HCT116 (cell line): ENCODE results near the gene SERP1. TPM values are rescaled to one million over a fixed set of nuclear protein-coding genes. Genes with fewer than 3 reads are reported as not detected.

Experiments
- ATAC-seq: fragments of 200-7000 bp; cut with Tn5 transposase; 2 replicates; pipeline ENCODE4 v1.9.1; 2020; ENCODE audit warnings: mild to moderate bottlenecking, moderate library complexity
- BruUV-seq: library from RNA; stranded (reverse); fragments of 400-500 nt; replicated peaks from 2 replicates; lab custom pipeline; 2021; lab: Mats Ljungman, UMichigan
- CTCF ChIA-PET: fragments of 300-600 bp; sonication (Branson Sonifier 250); formaldehyde crosslinking; loops from one replicate; lab custom pipeline; 2021; ENCODE audit warnings: antibody characterized with exemption; lab: Charles Lee
- POLR2A ChIA-PET: fragments of 300-600, 350-600 bp; sonication (Branson Sonifier 250); formaldehyde crosslinking; loops from one replicate; lab custom pipeline; 2021; ENCODE audit warnings: antibody characterized with exemption; lab: Charles Lee
- RAD21 ChIA-PET, 2 experiments: fragments of 300-600 bp; sonication (Branson Sonifier 250); formaldehyde crosslinking; loops; one replicate each; lab custom pipeline; 2023; ENCODE audit warnings: low total read pairs in 2 of 2; ENCODE audit not compliant: uncharacterized antibody in 2 of 2, unreplicated experiment in 2 of 2, low non-redundant PET in 1 of 2; lab: Charles Lee
- DNase-seq: peaks from one replicate; pipeline ENCODE4 v3.0.0-alpha.2; 2010; ENCODE audit warnings: low read depth, low spot score
- H2AFZ ChIP-seq: fragments of 200-600 bp; shearing (Covaris generic), sonication (generic); 2 replicates; pipeline ENCODE4 v1.6.1; 2017; ENCODE audit warnings: low read depth, mixed run types, mixed read lengths, antibody characterized with exemption, low read length; ENCODE audit not compliant: poor library complexity, severe bottlenecking
- H3K27ac ChIP-seq: 2 replicates; pipeline ENCODE4 v1.5.1; 2012; ENCODE audit warnings: low read depth, low read length
- H3K27me3 ChIP-seq: fragments of 200-600 bp; sonication (generic); 2 replicates; pipeline ENCODE4 v1.6.1; 2016; ENCODE audit warnings: mixed run types, low read length, mixed read lengths; ENCODE audit not compliant: insufficient read depth
- H3K36me3 ChIP-seq, 2 experiments: fragments of 200-500 bp in 1 of 2; fragments of 200-600 bp in 1 of 2; sonication (Bioruptor generic) in 1 of 2; sonication (generic) in 1 of 2; 2 replicates each; pipeline versions ENCODE4 v1.5.1 to v1.6.1; 2014 to 2016; ENCODE audit warnings: low read length in 2 of 2, inconsistent platforms in 1 of 2, mixed read lengths in 1 of 2, mixed run types in 1 of 2; ENCODE audit not compliant: insufficient read depth in 2 of 2, control insufficient read depth in 1 of 2
- H3K4me1 ChIP-seq, 2 experiments: fragments of 200-600 bp in 1 of 2; sonication (generic) in 1 of 2; 2 replicates each; pipeline versions ENCODE4 v1.5.1 to v1.6.1; 2012 to 2017; ENCODE audit warnings: low read length in 2 of 2, inconsistent platforms in 1 of 2, mild to moderate bottlenecking in 1 of 2, mixed read lengths in 1 of 2, mixed run types in 1 of 2, moderate library complexity in 1 of 2; ENCODE audit not compliant: insufficient read depth in 2 of 2, control insufficient read depth in 1 of 2
- H3K4me2 ChIP-seq: fragments of 200-600 bp; sonication (generic); 2 replicates; pipeline ENCODE4 v1.6.1; 2017; ENCODE audit warnings: mixed run types, low read length, mixed read lengths
- H3K4me3 ChIP-seq, 2 experiments: fragments of 200-600 bp in 1 of 2; sonication (generic) in 1 of 2; replicated peaks in 1 of 2; 2 replicates each; pipeline ENCODE4 v1.5.1; 2011 to 2016; ENCODE audit warnings: low read length in 2 of 2, control low read depth in 1 of 2, low read depth in 1 of 2, mild to moderate bottlenecking in 1 of 2, mixed read lengths in 1 of 2, mixed run types in 1 of 2
- H3K79me2 ChIP-seq: fragments of 200-600 bp; sonication (generic); 2 replicates; pipeline ENCODE4 v1.6.1; 2017; ENCODE audit warnings: mild to moderate bottlenecking, mixed run types, low read length, moderate library complexity, mixed read lengths; ENCODE audit not compliant: insufficient read depth
- H3K9ac ChIP-seq: fragments of 200-600 bp; sonication (generic); 2 replicates; pipeline ENCODE4 v1.6.1; 2016; ENCODE audit warnings: low read length, mixed read lengths
- H3K9me2 ChIP-seq: fragments of 200-600 bp; sonication (generic), shearing (Covaris generic); 2 replicates; pipeline ENCODE4 v1.6.1; 2017; ENCODE audit warnings: mixed run types, mild to moderate bottlenecking, moderate library complexity; ENCODE audit not compliant: insufficient read depth
- H3K9me3 ChIP-seq, 2 experiments: fragments of 200-500 bp in 1 of 2; fragments of 200-600 bp in 1 of 2; sonication (Bioruptor generic) in 1 of 2; sonication (generic) in 1 of 2; 2 replicates each; pipeline ENCODE4 v1.6.1; 2014 to 2017; ENCODE audit warnings: low read length in 2 of 2, mixed read lengths in 2 of 2, inconsistent platforms in 1 of 2, low read depth in 1 of 2, mild to moderate bottlenecking in 1 of 2, mixed run types in 1 of 2, moderate library complexity in 1 of 2; ENCODE audit not compliant: control insufficient read depth in 1 of 2, insufficient read depth in 1 of 2
- H4K20me1 ChIP-seq: fragments of 200-600 bp; sonication (generic), shearing (Covaris generic); 2 replicates; pipeline ENCODE4 v1.6.1; 2017; ENCODE audit warnings: mixed run types, mild to moderate bottlenecking, moderate library complexity; ENCODE audit not compliant: insufficient read depth
- ATF3 ChIP-seq: IDR thresholded peaks from 2 replicates; pipeline ENCODE4 v1.6.1; 2012
- CBX3 ChIP-seq: IDR thresholded peaks from 2 replicates; pipeline ENCODE4 v1.6.1; 2012; ENCODE audit warnings: low read depth
- CEBPB ChIP-seq: IDR thresholded peaks from 2 replicates; pipeline ENCODE4 v1.6.1; 2012; ENCODE audit warnings: low read depth
- CTCF ChIP-seq, 3 experiments: fragments of 200-600 bp in 1 of 3; sonication (generic) in 1 of 3; IDR thresholded peaks in 2 of 3; conservative IDR thresholded peaks in 1 of 3; 2 replicates each; pipeline ENCODE4 v1.5.1; 2012 to 2017; ENCODE audit warnings: low read depth in 2 of 3, low read length in 2 of 3, antibody characterized with exemption in 1 of 3, borderline replicate concordance in 1 of 3, control low read depth in 1 of 3, mild to moderate bottlenecking in 1 of 3, mixed read lengths in 1 of 3, mixed run types in 1 of 3, moderate library complexity in 1 of 3; ENCODE audit not compliant: insufficient read depth in 1 of 3
- ELF1 ChIP-seq: IDR thresholded peaks from 2 replicates; pipeline ENCODE4 v1.6.1; 2012; ENCODE audit warnings: low read depth, borderline replicate concordance
- EZH2 ChIP-seq: fragments of 200-600 bp; sonication (generic); IDR thresholded peaks from 2 replicates; pipeline ENCODE4 v1.6.1; 2017; ENCODE audit warnings: antibody characterized with exemption, mixed run types
- EZH2phosphoT487 ChIP-seq: fragments of 200-600 bp; IDR thresholded peaks from 2 replicates; pipeline ENCODE4 v1.6.1; 2018; ENCODE audit warnings: antibody characterized with exemption, borderline replicate concordance
- FOSL1 ChIP-seq: IDR thresholded peaks from 2 replicates; pipeline ENCODE4 v1.6.1; 2012; ENCODE audit warnings: low read depth
- JUND ChIP-seq: IDR thresholded peaks from 2 replicates; pipeline ENCODE4 v1.6.1; 2012
- MAX ChIP-seq: IDR thresholded peaks from 2 replicates; pipeline ENCODE4 v1.6.1; 2012
- POLR2A ChIP-seq: IDR thresholded peaks from 2 replicates; pipeline ENCODE4 v1.7.0; 2011; ENCODE audit warnings: borderline replicate concordance; ENCODE audit not compliant: insufficient read depth, insufficient read length; ENCODE audit errors: extremely low read depth
- RAD21 ChIP-seq: IDR thresholded peaks from 2 replicates; pipeline ENCODE4 v1.6.1; 2012; ENCODE audit warnings: low read depth, mild to moderate bottlenecking
- REST ChIP-seq: IDR thresholded peaks from 2 replicates; pipeline ENCODE4 v1.6.1; 2012; ENCODE audit warnings: low read depth
- SIN3A ChIP-seq: IDR thresholded peaks from 2 replicates; pipeline ENCODE4 v1.6.1; 2012; ENCODE audit warnings: low read depth
- SRF ChIP-seq: IDR thresholded peaks from 2 replicates; pipeline ENCODE4 v1.6.1; 2012; ENCODE audit warnings: low read depth
- TCF7L2 ChIP-seq: IDR thresholded peaks from 2 replicates; pipeline ENCODE4 v1.7.0; 2011; ENCODE audit warnings: borderline replicate concordance, inconsistent platforms; ENCODE audit not compliant: insufficient read depth, insufficient read length; ENCODE audit errors: extremely low read depth
- ZFX ChIP-seq: fragments of 450-650 bp; IDR thresholded peaks from 2 replicates; pipeline ENCODE4 v1.6.1; 2017
- ZNF274 ChIP-seq: fragments of 200-500 bp; sonication (Bioruptor generic); IDR thresholded peaks from 2 replicates; pipeline ENCODE4 v1.6.1; 2014; ENCODE audit warnings: mild to moderate bottlenecking, low read depth, low read length, inconsistent platforms
- intact Hi-C: fragments of 100-400 bp; cut with micrococcal nuclease; formaldehyde crosslinking; loops from 2 replicates; pipeline ENCODE4 v1.10.0; 2022
- total RNA-seq: library from RNA; stranded (reverse); gene quantifications from one replicate; pipeline ENCODE4 v1.2.1, GENCODE V29; 2021; ENCODE audit not compliant: unreplicated experiment

SERP1 gene
- total RNA-seq, 1 experiment from 2014 or later: 69.1 TPM

- no TSS peak for BruUV-seq
- CTCF ChIA-PET: no interaction called here
- Histone ChIP-seq H3K9me2 (no peaks in the 10 kb centered on the region), H3K27me3 (no peaks in the 10 kb centered on the region), H3K4me1 (peaks cover 0 to 16% of the 10 kb centered on the region in 2 experiments; a peak in 2 of 4 replicates), H3K79me2 (peaks cover 91% of the 10 kb centered on the region), H2AFZ (no peak overlapping the region), H4K20me1 (no peaks in the 10 kb centered on the region), H3K36me3 (no peaks in the 10 kb centered on the region), H3K4me3 (no peak overlapping the region), H3K27ac (no peak overlapping the region), H3K9me3 (no peaks in the 10 kb centered on the region), H3K4me2 (no peak overlapping the region), H3K9ac (no peak overlapping the region)
- ATAC-seq (no peak), DNase-seq (no peak)
- RAD21 ChIA-PET: no interaction called here
- POLR2A ChIA-PET: interaction anchor here (3.3 kb wide), 1 partner anchor 9 kb away, joined by 19 read pairs; the partner anchor contains the start of gene SELENOT
- TF ChIP-seq ZFX (no peak), CBX3 (no peak), MAX (no peak), SRF (no peak), ZNF274 (no peak), TCF7L2 (no peak), JUND (no peak), ELF1 (no peak), SIN3A (no peak), CEBPB (no peak), EZH2phosphoT487 (no peak), RAD21 (no peak), ATF3 (no peak), EZH2 (no peak), POLR2A (no peak), CTCF (IDR thresholded peaks at IDR 0.05 in 2 of 3, conservative IDR thresholded peaks at IDR 0.05 in 1 of 3; ENCODE audit: borderline replicate concordance in 1 of 3, insufficient read depth in 1 of 3, low read depth in 2 of 3, low read length in 2 of 3) (no peak), REST (no peak), FOSL1 (no peak)
- intact Hi-C loops: loop anchor here (5.0 kb wide), 1 partner anchor 273 kb away; no protein-coding TSS in a partner anchor
Measured at GRCh38 chr3:150594150-150594549, 47.9 kb upstream of the SERP1 start.
